HepG2 (cell line): Measurements from ENCODE around the gene FHIP2A. TPM values are rescaled to one million over a fixed set of nuclear protein-coding genes. Genes with fewer than 3 reads are reported as not detected.

Experiments
- ATAC-seq: fragments of 200-7000 bp; cut with Tn5 transposase; 3 replicates; pipeline ENCODE4 v1.9.1; 2020; ENCODE audit warnings: mild to moderate bottlenecking, moderate library complexity
- BruUV-seq: library from RNA; stranded (reverse); fragments of 400-500 nt; replicated peaks from 2 replicates; lab custom pipeline; 2021; lab: Mats Ljungman, UMichigan
- CTCF ChIA-PET: fragments of 300-600 bp; formaldehyde crosslinking; extraction: SDS; loops from one replicate; lab custom pipeline; 2021; ENCODE audit warnings: low total read pairs, inconsistent platforms, low intra/inter-chr PET ratio; lab: Yijun Ruan, JAX
- POLR2A ChIA-PET: fragments of 350-600 bp; sonication (Branson Sonifier 250); formaldehyde crosslinking; loops from one replicate; lab custom pipeline; 2020; ENCODE audit warnings: antibody characterized with exemption, inconsistent platforms; lab: Yijun Ruan, JAX
- DNase-seq: peaks from one replicate; pipeline ENCODE4 v3.0.0-alpha.2; 2015; ENCODE audit warnings: low spot score
- FAIRE-seq: peaks from 3 replicates; lab custom pipeline; 2011; peaks lifted over from hg19 to GRCh38; lab: Jason Lieb, UNC
- H2AFZ ChIP-seq: one replicate; pipeline ENCODE4 v1.6.1; 2011; ENCODE audit warnings: low read length, inconsistent platforms
- H3K27ac ChIP-seq: fragments of 300-600 bp; 3 replicates; pipeline ENCODE4 v1.8.0; 2011; ENCODE audit warnings: mixed run types, mild to moderate bottlenecking, mixed read lengths, low read length, inconsistent platforms; ENCODE audit not compliant: insufficient read depth; ENCODE audit errors: extremely low read length
- H3K27me3 ChIP-seq, 2 experiments: fragments of 200-600 bp in 1 of 2; 2 replicates in 1 of 2; 3 replicates in 1 of 2; pipeline versions ENCODE4 v1.6.0 to v1.8.0; 2011; ENCODE audit warnings: low read length in 2 of 2, mild to moderate bottlenecking in 2 of 2, moderate library complexity in 2 of 2, inconsistent platforms in 1 of 2; ENCODE audit not compliant: insufficient read depth in 2 of 2, control insufficient read depth in 1 of 2
- H3K36me3 ChIP-seq, 2 experiments: fragments of 200-600 bp in 1 of 2; replicated peaks in 1 of 2; 2 replicates in 1 of 2; 3 replicates in 1 of 2; pipeline versions ENCODE4 v1.5.1 to v1.8.0; 2011; ENCODE audit warnings: low read length in 2 of 2, inconsistent platforms in 1 of 2; ENCODE audit not compliant: insufficient read depth in 2 of 2, control insufficient read depth in 1 of 2
- H3K4me1 ChIP-seq: 2 replicates; pipeline ENCODE4 v1.5.1; 2012; ENCODE audit warnings: low read length, inconsistent platforms; ENCODE audit not compliant: insufficient read depth
- H3K4me2 ChIP-seq: 2 replicates; pipeline ENCODE4 v1.6.0; 2011; ENCODE audit warnings: low read depth, low read length, inconsistent platforms
- H3K4me3 ChIP-seq, 3 experiments: fragments of 200-600 bp in 1 of 3; sonication (generic), shearing (Covaris generic) in 1 of 3; replicated peaks in 1 of 3; 2 replicates each; pipeline ENCODE4 v1.5.1; 2011 to 2016; ENCODE audit warnings: low read length in 3 of 3, inconsistent platforms in 2 of 3, low read depth in 2 of 3, mild to moderate bottlenecking in 2 of 3, control low read depth in 1 of 3, mixed read lengths in 1 of 3; ENCODE audit not compliant: insufficient read depth in 1 of 3
- H3K79me2 ChIP-seq: one replicate; pipeline ENCODE4 v1.6.1; 2011; ENCODE audit warnings: low read length, inconsistent platforms; ENCODE audit not compliant: insufficient read depth
- H3K9ac ChIP-seq: 2 replicates; pipeline ENCODE4 v1.6.0; 2011; ENCODE audit warnings: mild to moderate bottlenecking, low read depth, low read length, inconsistent platforms; ENCODE audit not compliant: insufficient read depth
- H3K9me3 ChIP-seq: 2 replicates; pipeline ENCODE4 v1.5.1; 2012; ENCODE audit warnings: mild to moderate bottlenecking, low read length
- H4K20me1 ChIP-seq: 2 replicates; pipeline ENCODE4 v1.6.0; 2011; ENCODE audit warnings: inconsistent platforms, mild to moderate bottlenecking, low read length, moderate library complexity; ENCODE audit not compliant: insufficient read depth
- CBFB ChIP-seq: sonication (generic); formaldehyde crosslinking; IDR thresholded peaks from 2 replicates; pipeline ENCODE4 v1.4.0; 2020; ENCODE audit warnings: missing genetic modification reagents
- FOXC1 ChIP-seq: sonication (generic); formaldehyde crosslinking; IDR thresholded peaks from 2 replicates; pipeline ENCODE4 v1.8.0; 2022; ENCODE audit warnings: mild to moderate bottlenecking, missing genetic modification reagents, borderline replicate concordance
- HOXA7 ChIP-seq: sonication (generic); formaldehyde crosslinking; IDR thresholded peaks from 2 replicates; pipeline ENCODE4 v1.8.1; 2022; ENCODE audit warnings: mild to moderate bottlenecking, missing genetic modification reagents, moderate library complexity
- JUNB ChIP-seq: sonication (generic); formaldehyde crosslinking; IDR thresholded peaks from 2 replicates; pipeline ENCODE4 v1.8.0; 2022; ENCODE audit warnings: missing genetic modification reagents, mild to moderate bottlenecking, borderline replicate concordance
- MAFF ChIP-seq: IDR thresholded peaks from 2 replicates; pipeline ENCODE4 v1.6.1; 2011; ENCODE audit warnings: low read depth, low read length, improper control_type of control experiment
- MIER3 ChIP-seq: IDR thresholded peaks from 2 replicates; pipeline ENCODE4 v1.6.1; 2016; ENCODE audit warnings: missing compliant biosample characterization, borderline replicate concordance
- MXI1 ChIP-seq: IDR thresholded peaks from 3 replicates; pipeline ENCODE4 v1.6.1; 2012; ENCODE audit warnings: low read depth, low read length, inconsistent platforms, borderline replicate concordance
- NBN ChIP-seq: fragments of 450-650 bp; conservative IDR thresholded peaks from 2 replicates; pipeline ENCODE4 v1.6.1; 2017
- SP2 ChIP-seq: sonication (generic); formaldehyde crosslinking; IDR thresholded peaks from 2 replicates; pipeline ENCODE4 v1.5.1; 2020; ENCODE audit warnings: mild to moderate bottlenecking, missing genetic modification reagents
- TGIF2 ChIP-seq: IDR thresholded peaks from 2 replicates; pipeline ENCODE4 v1.6.1; 2016; ENCODE audit warnings: control low read depth, missing compliant biosample characterization
- ZBTB38 ChIP-seq: sonication (generic); formaldehyde crosslinking; IDR thresholded peaks from 2 replicates; pipeline ENCODE4 v1.5.1; 2020; ENCODE audit warnings: mild to moderate bottlenecking, missing genetic modification reagents
- ZNF101 ChIP-seq: sonication (generic); formaldehyde crosslinking; IDR thresholded peaks from 2 replicates; pipeline ENCODE4 v1.4.0; 2020; ENCODE audit warnings: mild to moderate bottlenecking, low read depth, missing genetic modification reagents, borderline replicate concordance
- ZNF235 ChIP-seq: sonication (generic); formaldehyde crosslinking; IDR thresholded peaks from 2 replicates; pipeline ENCODE4 v1.8.1; 2023; ENCODE audit warnings: mild to moderate bottlenecking, missing genetic modification reagents, borderline replicate concordance
- ZNF296 ChIP-seq: sonication (generic); formaldehyde crosslinking; conservative IDR thresholded peaks from 2 replicates; pipeline ENCODE4 v1.5.0; 2020; ENCODE audit warnings: mild to moderate bottlenecking, missing genetic modification reagents
- ZNF547 ChIP-seq: sonication (generic); formaldehyde crosslinking; IDR thresholded peaks from 2 replicates; pipeline ENCODE4 v1.5.1; 2020; ENCODE audit warnings: mild to moderate bottlenecking, missing genetic modification reagents
- ZSCAN31 ChIP-seq: sonication (generic); formaldehyde crosslinking; IDR thresholded peaks from 2 replicates; pipeline ENCODE4 v1.5.0; 2020; ENCODE audit warnings: low read depth, mild to moderate bottlenecking, missing genetic modification reagents
- WGBS: methylation state at CpG from one replicate; pipeline ENCODE4 v1.1.6; 2017; ENCODE audit warnings: low lambda C conversion rate; 5-methylcytosine and 5-hydroxymethylcytosine counted together
- in situ Hi-C: cut with HindIII; loops from 2 replicates; pipeline ENCODE4 v1.10.0; 2017; ENCODE audit warnings: low pct_unique_long_range_greater_than_20kb; ENCODE audit not compliant: extremely low pct_ligation_motif_present
- intact Hi-C: fragments of 100-400 bp; cut with micrococcal nuclease; formaldehyde crosslinking; loops from one replicate; pipeline ENCODE4 v1.10.0; 2022; ENCODE audit not compliant: unreplicated experiment
- polyA plus RNA-seq, 8 experiments: library from polyadenylated mRNA; depleted of rRNA in 3 of 8; stranded (reverse) in 7 of 8; unstranded in 1 of 8; fragments of >200 nt; fragmentation: Illumina TruSeq in 4 of 8; extraction: Trizol in 4 of 8; gene quantifications; 2 replicates each; pipeline versions ENCODE4 v1.2.1 to v1.2.3, GENCODE V29; 2011 to 2016; ENCODE audit warnings: low read depth in 4 of 8, missing spikeins in 1 of 8, mixed read lengths in 1 of 8; ENCODE audit not compliant: insufficient read depth in 1 of 8
- total RNA-seq, 5 experiments: library from RNA; depleted of rRNA; stranded (reverse); fragments of >200 nt; fragmentation: Illumina TruSeq; extraction: Trizol; gene quantifications; 2 replicates each; pipeline ENCODE4 v1.2.3, GENCODE V29; 2016; ENCODE audit warnings: low read depth in 1 of 5
- TF ChIP-seq, protein P1 (sequence below): sonication (generic); formaldehyde crosslinking; IDR thresholded peaks from one replicate; pipeline ENCODE4 v1.5.1; 2020; ENCODE audit warnings: mild to moderate bottlenecking, missing genetic modification reagents; ENCODE audit errors: not compliant biosample characterization
- TF ChIP-seq, protein P2 (sequence below): sonication (generic); formaldehyde crosslinking; IDR thresholded peaks from 2 replicates; pipeline ENCODE4 v1.5.1; 2020; ENCODE audit warnings: missing genetic modification reagents, mild to moderate bottlenecking, borderline replicate concordance

Gene FHIP2A
- total and polyA plus RNA-seq, 2 of the 13 experiments (the other 11 are each of a cell fraction or from before 2014, with no cell fraction given), result 6.5 to 8.3 TPM

DNA sequence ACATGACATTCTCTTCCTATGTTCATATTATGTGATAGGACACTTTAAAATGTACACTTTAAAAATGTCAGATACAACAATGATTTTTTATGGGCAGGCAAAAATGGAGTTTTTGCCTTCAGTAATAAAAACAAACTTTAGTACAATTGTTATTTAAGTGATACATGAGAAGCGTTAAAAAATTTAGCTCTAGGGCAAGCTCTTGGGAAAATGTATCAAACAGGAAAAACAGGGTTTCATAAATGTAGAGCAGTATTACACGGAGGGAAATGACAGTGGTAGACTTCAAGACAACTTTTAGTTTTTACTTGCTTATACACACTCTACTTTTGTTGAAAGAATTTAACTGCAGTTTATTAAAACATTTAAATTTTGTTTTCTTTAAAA is 1.5 kb downstream of the FHIP2A start:
- peak overlapping the region; percentile 95 for H3K9ac ChIP-seq
- FAIRE-seq, result no peak

More for the DNA sequence above, 1.5 kb downstream of the FHIP2A start:
- ChIA-PET POLR2A (interaction anchor here (2.2 kb wide), 1 partner anchor 114 kb away, joined by 13 read pairs; the partner anchor contains the start of gene TRUB1), CTCF (no interaction called here)
- TF ChIP-seq, protein P1, sequence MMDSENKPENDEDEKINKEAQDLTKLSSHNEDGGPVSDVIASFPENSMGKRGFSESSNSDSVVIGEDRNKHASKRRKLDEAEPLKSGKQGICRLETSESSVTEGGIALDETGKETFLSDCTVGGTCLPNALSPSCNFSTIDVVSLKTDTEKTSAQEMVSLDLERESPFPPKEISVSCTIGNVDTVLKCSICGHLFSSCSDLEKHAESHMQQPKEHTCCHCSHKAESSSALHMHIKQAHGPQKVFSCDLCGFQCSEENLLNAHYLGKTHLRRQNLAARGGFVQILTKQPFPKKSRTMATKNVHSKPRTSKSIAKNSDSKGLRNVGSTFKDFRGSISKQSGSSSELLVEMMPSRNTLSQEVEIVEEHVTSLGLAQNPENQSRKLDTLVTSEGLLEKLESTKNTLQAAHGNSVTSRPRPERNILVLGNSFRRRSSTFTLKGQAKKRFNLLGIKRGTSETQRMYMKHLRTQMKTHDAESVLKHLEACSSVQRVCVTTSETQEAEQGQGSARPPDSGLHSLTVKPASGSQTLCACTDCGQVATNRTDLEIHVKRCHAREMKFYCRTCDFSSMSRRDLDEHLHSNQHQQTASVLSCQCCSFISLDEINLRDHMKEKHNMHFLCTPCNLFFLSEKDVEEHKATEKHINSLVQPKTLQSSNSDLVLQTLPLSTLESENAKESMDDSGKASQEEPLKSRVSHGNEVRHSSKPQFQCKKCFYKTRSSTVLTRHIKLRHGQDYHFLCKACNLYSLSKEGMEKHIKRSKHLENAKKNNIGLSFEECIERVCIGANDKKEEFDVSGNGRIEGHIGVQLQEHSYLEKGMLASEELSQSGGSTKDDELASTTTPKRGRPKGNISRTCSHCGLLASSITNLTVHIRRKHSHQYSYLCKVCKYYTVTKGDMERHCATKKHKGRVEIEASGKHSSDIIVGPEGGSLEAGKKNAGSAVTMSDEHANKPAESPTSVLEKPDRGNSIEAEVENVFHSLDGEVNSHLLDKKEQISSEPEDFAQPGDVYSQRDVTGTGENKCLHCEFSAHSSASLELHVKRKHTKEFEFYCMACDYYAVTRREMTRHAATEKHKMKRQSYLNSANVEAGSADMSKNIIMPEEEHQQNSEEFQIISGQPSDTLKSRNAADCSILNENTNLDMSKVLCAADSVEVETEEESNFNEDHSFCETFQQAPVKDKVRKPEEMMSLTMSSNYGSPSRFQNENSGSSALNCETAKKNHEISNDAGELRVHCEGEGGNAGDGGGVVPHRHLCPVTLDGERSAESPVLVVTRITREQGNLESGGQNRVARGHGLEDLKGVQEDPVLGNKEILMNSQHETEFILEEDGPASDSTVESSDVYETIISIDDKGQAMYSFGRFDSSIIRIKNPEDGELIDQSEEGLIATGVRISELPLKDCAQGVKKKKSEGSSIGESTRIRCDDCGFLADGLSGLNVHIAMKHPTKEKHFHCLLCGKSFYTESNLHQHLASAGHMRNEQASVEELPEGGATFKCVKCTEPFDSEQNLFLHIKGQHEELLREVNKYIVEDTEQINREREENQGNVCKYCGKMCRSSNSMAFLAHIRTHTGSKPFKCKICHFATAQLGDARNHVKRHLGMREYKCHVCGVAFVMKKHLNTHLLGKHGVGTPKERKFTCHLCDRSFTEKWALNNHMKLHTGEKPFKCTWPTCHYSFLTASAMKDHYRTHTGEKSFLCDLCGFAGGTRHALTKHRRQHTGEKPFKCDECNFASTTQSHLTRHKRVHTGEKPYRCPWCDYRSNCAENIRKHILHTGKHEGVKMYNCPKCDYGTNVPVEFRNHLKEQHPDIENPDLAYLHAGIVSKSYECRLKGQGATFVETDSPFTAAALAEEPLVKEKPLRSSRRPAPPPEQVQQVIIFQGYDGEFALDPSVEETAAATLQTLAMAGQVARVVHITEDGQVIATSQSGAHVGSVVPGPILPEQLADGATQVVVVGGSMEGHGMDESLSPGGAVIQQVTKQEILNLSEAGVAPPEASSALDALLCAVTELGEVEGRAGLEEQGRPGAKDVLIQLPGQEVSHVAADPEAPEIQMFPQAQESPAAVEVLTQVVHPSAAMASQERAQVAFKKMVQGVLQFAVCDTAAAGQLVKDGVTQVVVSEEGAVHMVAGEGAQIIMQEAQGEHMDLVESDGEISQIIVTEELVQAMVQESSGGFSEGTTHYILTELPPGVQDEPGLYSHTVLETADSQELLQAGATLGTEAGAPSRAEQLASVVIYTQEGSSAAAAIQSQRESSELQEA, result no peak
- no peak for TF ChIP-seq NBN
- TF ChIP-seq, protein P2, sequence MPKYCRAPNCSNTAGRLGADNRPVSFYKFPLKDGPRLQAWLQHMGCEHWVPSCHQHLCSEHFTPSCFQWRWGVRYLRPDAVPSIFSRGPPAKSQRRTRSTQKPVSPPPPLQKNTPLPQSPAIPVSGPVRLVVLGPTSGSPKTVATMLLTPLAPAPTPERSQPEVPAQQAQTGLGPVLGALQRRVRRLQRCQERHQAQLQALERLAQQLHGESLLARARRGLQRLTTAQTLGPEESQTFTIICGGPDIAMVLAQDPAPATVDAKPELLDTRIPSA, result no peak
- TF ChIP-seq MAFF, result no peak
- TF ChIP-seq JUNB (CRISPR knock-in tag), result no peak
- TF ChIP-seq ZNF296 (CRISPR knock-in tag), result no peak
- TF ChIP-seq ZNF235 (CRISPR knock-in tag), result no peak
- TF ChIP-seq ZNF547 (CRISPR knock-in tag), result no peak
- no peak for TF ChIP-seq TGIF2 (CRISPR knock-in tag)
- no peak for TF ChIP-seq MIER3 (CRISPR knock-in tag)
- TF ChIP-seq ZNF101 (CRISPR knock-in tag), result no peak
- TF ChIP-seq HOXA7, result no peak
- TF ChIP-seq FOXC1 (CRISPR knock-in tag), result no peak
- TF ChIP-seq MXI1, result no peak
- no peak for TF ChIP-seq ZSCAN31
- TF ChIP-seq SP2, result no peak
- no peak for TF ChIP-seq ZBTB38
- TF ChIP-seq CBFB (CRISPR knock-in tag), result no peak
- Histone ChIP-seq H3K4me2 (peak overlapping the region; percentile 60), H3K27me3 (no peaks in the 10 kb centered on the region; a peak in 1 of 5 replicates), H3K27ac (peak overlapping the region; percentile 82), H3K4me3 (peak overlapping the region; percentile 80 to 89 (median 84); a peak in 5 of 6 replicates), H4K20me1 (peaks cover 5% of the 10 kb centered on the region; the same call in 1 of the 2 replicates), H3K4me1 (peaks cover 26% of the 10 kb centered on the region), H2AFZ (no peak overlapping the region), H3K79me2 (peaks cover 43% of the 10 kb centered on the region), H3K9me3 (no peaks in the 10 kb centered on the region), H3K36me3 (no peaks in the 10 kb centered on the region; a peak in 1 of 5 replicates)
- DNase-seq, result no peak
- intact Hi-C loops (loop anchor here (5.0 kb wide), 1 partner anchor 54 kb away; no protein-coding TSS in a partner anchor), in situ Hi-C loops (no loop called here)
- 35% methylated on average over 2 of the region's 2 CpGs for WGBS
- ATAC-seq, result no peak
- TSS peak; percentile 48 for BruUV-seq
